Ascending aorta (tissue), 2 donors: ENCODE results near the gene MYO9B. TPM values are rescaled to one million over a fixed set of nuclear protein-coding genes. Genes with fewer than 3 reads are reported as not detected.
A peak's percentile ranks its signal among the peaks of the same experiment; 100 is the strongest.

Experiments used
- DNase-seq, 2 donors: peaks; one replicate each; pipeline ENCODE4 v3.0.0-alpha.2; 2019; ENCODE audit warnings: low spot score in 2 of 2
- H3K27ac ChIP-seq, 2 donors: fragments of 200-600 bp; sonication (generic); one replicate each; pipeline ENCODE4 v1.5.1; 2016 to 2017; ENCODE audit warnings: mild to moderate bottlenecking in 1 of 2
- H3K27me3 ChIP-seq: fragments of 200-600 bp; sonication (generic); one replicate; pipeline ENCODE4 v1.5.1; 2017
- H3K36me3 ChIP-seq, 2 donors: fragments of 200-600 bp; sonication (generic); one replicate each; pipeline ENCODE4 v1.5.1; 2016
- H3K4me1 ChIP-seq, 2 donors: fragments of 200-600 bp; sonication (generic); one replicate each; pipeline ENCODE4 v1.5.1; 2016 to 2017; ENCODE audit warnings: mild to moderate bottlenecking in 1 of 2
- H3K4me3 ChIP-seq, 2 donors: fragments of 200-600 bp; sonication (generic); one replicate each; pipeline ENCODE4 v1.5.1; 2016 to 2017; ENCODE audit warnings: mild to moderate bottlenecking in 1 of 2
- H3K9me3 ChIP-seq, 2 donors: fragments of 200-600 bp; sonication (generic); one replicate each; pipeline ENCODE4 v1.5.1; 2016
- CTCF ChIP-seq, 3 experiments: fragments of 200-600 bp in 2 of 3; fragments of 450-650 bp in 1 of 3; sonication (generic) in 2 of 3; IDR thresholded peaks; one replicate each; pipeline ENCODE4 v1.5.1; 2016 to 2019; ENCODE audit warnings: antibody characterized with exemption in 3 of 3, mild to moderate bottlenecking in 1 of 3, moderate library complexity in 1 of 3
- intact Hi-C: fragments of 100-400 bp; cut with DNase I; formaldehyde crosslinking; loops from one replicate; pipeline ENCODE4 v1.15.1; 2023
- total RNA-seq: library from RNA; depleted of rRNA; stranded (reverse); fragments of >200 nt; gene quantifications from one replicate; pipeline ENCODE4 v1.1.0, GENCODE V29; 2016

Gene MYO9B
- total RNA-seq, 1 donor from 2014 or later, result 182 TPM

- peak in 1 of 2 donors; percentile 84 for DNase-seq
- intact Hi-C loops, result no loop called here
- H3K36me3 ChIP-seq, result peaks cover 26 to 28% of the 10 kb centered on the region in 2 donors
- no peaks in the 10 kb centered on the region for H3K9me3 ChIP-seq
- H3K27me3 ChIP-seq, result no peaks in the 10 kb centered on the region
- H3K4me1 ChIP-seq, result peaks cover 3 to 15% of the 10 kb centered on the region in 2 donors
- H3K4me3 ChIP-seq, result peak overlapping the region; percentile 64 to 66
- peak in 2 of 3 experiments; percentile 61 to 63 for TF ChIP-seq CTCF (IDR thresholded peaks at IDR 0.05)
- peak overlapping the region; percentile 67 to 71 for H3K27ac ChIP-seq
Observed at GRCh38 chr19:17235300-17235970, 159.9 kb downstream of the MYO9B start.

DNA sequence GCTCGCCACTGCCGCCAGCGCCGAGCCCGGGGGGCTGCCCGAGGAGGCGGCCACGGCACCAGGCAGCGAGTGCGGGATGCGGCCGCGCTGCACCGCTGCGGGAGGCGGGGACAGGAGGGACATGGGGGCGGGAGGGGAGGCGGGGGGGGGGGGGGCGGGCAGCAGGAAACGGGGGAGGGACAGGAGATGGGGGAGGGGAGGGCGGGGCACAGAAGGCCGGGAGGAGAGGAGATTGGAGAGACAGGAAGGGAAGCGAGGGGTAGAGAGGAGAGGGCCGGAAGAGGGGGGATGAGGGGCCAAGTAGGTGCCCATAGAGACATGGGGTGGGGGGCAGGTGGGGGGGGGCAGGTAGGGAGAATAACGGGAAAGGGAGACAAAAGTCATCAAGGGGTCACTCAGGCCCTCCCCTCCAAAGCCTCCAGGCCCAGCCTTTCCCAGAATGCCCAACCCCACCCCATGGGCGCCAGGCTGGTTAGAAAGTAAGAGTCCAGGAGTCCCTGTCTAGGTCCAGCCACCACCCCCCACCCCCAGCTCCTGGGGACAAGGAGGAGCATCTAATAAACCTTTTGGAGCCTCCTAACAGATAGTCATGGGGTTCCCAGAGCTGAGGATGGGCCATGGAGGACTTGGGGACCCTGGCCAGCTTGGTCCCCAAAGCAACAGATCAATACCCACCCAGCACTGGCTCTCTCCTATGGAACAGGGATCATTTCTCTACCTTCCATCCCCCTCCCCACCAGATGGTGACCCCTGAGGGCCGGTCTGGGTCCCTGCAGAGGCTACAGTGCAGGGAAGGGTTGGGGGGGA is 160.6 kb downstream of the MYO9B start:
- Histone ChIP-seq H3K4me3 (peak overlapping the region; percentile 64 to 66), H3K4me1 (peaks cover 3 to 16% of the 10 kb centered on the region in 2 donors), H3K36me3 (peaks cover 19 to 24% of the 10 kb centered on the region in 2 donors), H3K9me3 (no peaks in the 10 kb centered on the region), H3K27ac (peak overlapping the region; percentile 67 to 71), H3K27me3 (no peaks in the 10 kb centered on the region)
- no peak for DNase-seq
- intact Hi-C loops, result no loop called here
- no peak for TF ChIP-seq CTCF (IDR thresholded peaks at IDR 0.05)

DNA sequence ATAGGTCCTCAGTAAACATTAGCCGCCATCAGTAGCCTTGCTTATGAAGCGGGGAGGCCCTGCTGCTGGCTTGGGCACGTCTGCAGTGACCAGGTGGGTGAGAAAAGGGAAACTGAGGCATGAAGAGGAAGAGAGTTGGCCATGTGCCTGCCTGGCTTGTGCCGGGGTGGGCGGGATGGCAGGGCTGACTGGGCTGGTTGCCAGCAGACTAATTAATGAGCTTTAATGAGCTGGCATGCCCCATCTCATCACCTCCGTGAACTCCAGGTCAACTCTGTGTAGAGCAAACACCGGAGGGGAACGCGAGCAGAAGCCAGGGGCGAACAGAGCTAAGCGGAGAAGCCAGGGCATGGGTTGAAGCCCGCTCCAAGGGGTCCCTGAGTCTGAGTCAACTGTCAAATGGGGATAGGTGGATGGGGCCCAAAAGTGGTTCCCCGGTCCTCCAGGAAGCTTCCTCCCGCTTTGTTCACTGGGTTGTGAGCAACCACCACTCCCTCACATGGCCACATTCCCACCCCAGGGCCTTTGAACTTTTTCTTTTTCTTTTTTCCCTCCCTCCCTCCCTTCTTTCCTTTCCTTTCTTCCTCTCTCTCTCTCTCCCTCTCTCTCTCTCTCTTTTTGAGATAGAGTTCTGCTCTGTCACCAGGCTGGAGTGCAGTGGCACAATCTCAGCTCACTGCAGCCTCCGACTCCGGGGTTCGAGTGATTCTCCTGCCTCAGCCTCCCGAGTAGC is 161.4 kb downstream of the MYO9B start:
- TF ChIP-seq CTCF (IDR thresholded peaks at IDR 0.05), result no peak
- Histone ChIP-seq H3K4me3 (no peak overlapping the region), H3K27me3 (no peaks in the 10 kb centered on the region), H3K27ac (peak overlapping the region; percentile 53 to 67), H3K9me3 (no peaks in the 10 kb centered on the region), H3K4me1 (peaks cover 6 to 24% of the 10 kb centered on the region in 2 donors), H3K36me3 (peaks cover 11 to 17% of the 10 kb centered on the region in 2 donors)
- no peak for DNase-seq
- intact Hi-C loops, result no loop called here

- no peak for DNase-seq
- H3K4me1 ChIP-seq, result peaks cover 6 to 35% of the 10 kb centered on the region in 2 donors
- no peak for TF ChIP-seq CTCF (IDR thresholded peaks at IDR 0.05)
- intact Hi-C loops, result no loop called here
- H3K27ac ChIP-seq, result no peak overlapping the region
- H3K4me3 ChIP-seq, result no peak overlapping the region
- no peaks in the 10 kb centered on the region for H3K9me3 ChIP-seq
- H3K27me3 ChIP-seq, result no peaks in the 10 kb centered on the region
- H3K36me3 ChIP-seq, result peaks cover 4 to 7% of the 10 kb centered on the region in 2 donors
Observed at GRCh38 chr19:17237747-17238706, 162.4 kb downstream of the MYO9B start.
